HEK293T (cell line): ENCODE results near the gene ECSCR.

ENCODE experiments used
- ARNT ChIP-seq: fragments of 450-650 bp; IDR thresholded peaks from 2 replicates; pipeline ENCODE4 v1.6.1; 2017; ENCODE audit warnings: mild to moderate bottlenecking
- BHLHE40 ChIP-seq: fragments of 450-650 bp; IDR thresholded peaks from 2 replicates; pipeline ENCODE4 v1.6.1; 2016; ENCODE audit warnings: mild to moderate bottlenecking, moderate library complexity, borderline replicate concordance
- CTBP1 ChIP-seq: fragments of 450-650 bp; IDR thresholded peaks from 2 replicates; pipeline ENCODE4 v1.6.1; 2016; ENCODE audit warnings: borderline replicate concordance
- ELF4 ChIP-seq: fragments of 450-650 bp; IDR thresholded peaks from 2 replicates; pipeline ENCODE4 v1.6.1; 2017; ENCODE audit warnings: antibody characterized with exemption
- FOXA1 ChIP-seq: fragments of 450-650 bp; IDR thresholded peaks from 2 replicates; pipeline ENCODE4 v1.6.1; 2016; ENCODE audit warnings: mild to moderate bottlenecking
- FOXK2 ChIP-seq: fragments of 450-650 bp; IDR thresholded peaks from 2 replicates; pipeline ENCODE4 v1.6.1; 2016; ENCODE audit warnings: mild to moderate bottlenecking
- FOXM1 ChIP-seq: fragments of 450-650 bp; IDR thresholded peaks from 2 replicates; pipeline ENCODE4 v1.6.1; 2017; ENCODE audit warnings: mild to moderate bottlenecking, borderline replicate concordance
- HDGF ChIP-seq: fragments of 450-650 bp; IDR thresholded peaks from 2 replicates; pipeline ENCODE4 v1.6.1; 2017; ENCODE audit warnings: antibody characterized with exemption, borderline replicate concordance
- LEF1 ChIP-seq: fragments of 450-650 bp; IDR thresholded peaks from 2 replicates; pipeline ENCODE4 v1.6.1; 2017; ENCODE audit warnings: mild to moderate bottlenecking, borderline replicate concordance
- NFRKB ChIP-seq: fragments of 450-650 bp; IDR thresholded peaks from 2 replicates; pipeline ENCODE4 v1.6.1; 2016; ENCODE audit warnings: mild to moderate bottlenecking, moderate library complexity
- PKNOX1 ChIP-seq: fragments of 450-650 bp; IDR thresholded peaks from 2 replicates; pipeline ENCODE4 v1.6.1; 2016
- SP1 ChIP-seq: fragments of 450-650 bp; IDR thresholded peaks from 2 replicates; pipeline ENCODE4 v1.6.1; 2017
- SUZ12 ChIP-seq: fragments of 450-650 bp; IDR thresholded peaks from 2 replicates; pipeline ENCODE4 v1.6.1; 2016; ENCODE audit warnings: mild to moderate bottlenecking
- ZNF384 ChIP-seq: fragments of 450-650 bp; IDR thresholded peaks from 2 replicates; pipeline ENCODE4 v1.6.1; 2016

GRCh38 chr5:139482050-139482889 is 19.7 kb upstream of the ECSCR start, which contains the start of gene STING1:
- TF ChIP-seq ZNF384 (no peak), FOXM1 (no peak), ARNT (no peak), FOXK2 (no peak), NFRKB (no peak), LEF1 (no peak), SP1 (no peak), PKNOX1 (no peak), HDGF (no peak), BHLHE40 (no peak), SUZ12 (no peak), FOXA1 (no peak), ELF4 (no peak), CTBP1 (no peak)
